A549 (cell line): ENCODE measurements around the gene NOL3. TPM values are rescaled to one million over a fixed set of nuclear protein-coding genes. Genes with fewer than 3 reads are reported as not detected.

ENCODE experiments used
- ATAC-seq, 2 experiments: fragments of 200-7000 bp in 1 of 2; fragments of >200 bp in 1 of 2; cut with Nextera tagmentation in 1 of 2; cut with Tn5 transposase in 1 of 2; 3 replicates each; pipeline versions ENCODE4 v1.8.0 to v1.9.1; 2018 to 2020; ENCODE audit warnings: mild to moderate bottlenecking in 1 of 2, moderate library complexity in 1 of 2
- CTCF ChIA-PET: fragments of 300-600 bp; sonication (Branson Sonifier 250); formaldehyde crosslinking; extraction: SDS; loops from one replicate; lab custom pipeline; 2021; ENCODE audit warnings: antibody characterized with exemption, inconsistent platforms; lab: Yijun Ruan, JAX
- POLR2A ChIA-PET: fragments of 350-600 bp; formaldehyde crosslinking; extraction: SDS; loops from one replicate; lab custom pipeline; 2021; ENCODE audit warnings: antibody characterized with exemption, inconsistent platforms; lab: Yijun Ruan, JAX
- DNase-seq, 2 experiments: peaks; one replicate each; pipeline versions ENCODE4 v3.0.0 to v3.0.0-alpha.2; 2011 to 2016; ENCODE audit warnings: low read depth in 1 of 2, low spot score in 1 of 2
- FAIRE-seq: peaks from 2 replicates; lab custom pipeline; 2011; peaks lifted over from hg19 to GRCh38; lab: Jason Lieb, UNC
- H3K27ac ChIP-seq, 2 experiments: fragments of >200 bp; sonication (Bioruptor Twin); formaldehyde crosslinking; 3 replicates each; pipeline ENCODE4 v1.5.1; 2016 to 2017
- H3K4me1 ChIP-seq: fragments of >200 bp; sonication (Bioruptor Twin); formaldehyde crosslinking; 3 replicates; pipeline ENCODE4 v1.6.1; 2016
- H3K4me2 ChIP-seq: fragments of >200 bp; sonication (Bioruptor Twin); formaldehyde crosslinking; 3 replicates; pipeline ENCODE4 v1.6.1; 2016
- H3K4me3 ChIP-seq: fragments of >200 bp; sonication (Bioruptor Twin); formaldehyde crosslinking; 3 replicates; pipeline ENCODE4 v1.5.1; 2016
- H3K9me3 ChIP-seq: fragments of >200 bp; sonication (Bioruptor Twin); formaldehyde crosslinking; 3 replicates; pipeline ENCODE4 v1.6.1; 2016
- ATOH8 ChIP-seq: fragments of 250-450 bp; sonication (Bioruptor Pico); IDR thresholded peaks from 2 replicates; pipeline ENCODE4 v1.5.0; 2020; ENCODE audit warnings: low read depth, mild to moderate bottlenecking, moderate library complexity
- BCL3 ChIP-seq: fragments of >200 bp; sonication (Bioruptor Twin); formaldehyde crosslinking; IDR thresholded peaks from 3 replicates; pipeline ENCODE4 v1.6.1; 2016
- CBX8 ChIP-seq: fragments of 200-600 bp; sonication (generic); IDR thresholded peaks from 2 replicates; pipeline ENCODE4 v1.6.1; 2016
- CHD2 ChIP-seq: fragments of 150-350 bp; IDR thresholded peaks from 2 replicates; pipeline ENCODE4 v1.6.1; 2014; ENCODE audit warnings: low read length; ENCODE audit not compliant: partially characterized antibody
- CHD4 ChIP-seq: fragments of 200-600 bp; sonication (generic); IDR thresholded peaks from 2 replicates; pipeline ENCODE4 v1.6.1; 2016; ENCODE audit warnings: antibody characterized with exemption, mild to moderate bottlenecking, borderline replicate concordance
- EP300 ChIP-seq, 2 experiments: fragments of >200 bp; sonication (Bioruptor Twin); formaldehyde crosslinking; IDR thresholded peaks; 2 replicates in 1 of 2; 3 replicates in 1 of 2; pipeline ENCODE4 v1.6.1; 2016 to 2017
- ESRRA ChIP-seq: fragments of 150-350 bp; IDR thresholded peaks from 2 replicates; pipeline ENCODE4 v1.6.1; 2014; ENCODE audit warnings: mild to moderate bottlenecking, low read length, borderline replicate concordance
- GATA3 ChIP-seq: IDR thresholded peaks from 2 replicates; pipeline ENCODE4 v1.6.1; 2012; ENCODE audit warnings: borderline replicate concordance
- HES2 ChIP-seq: fragments of >200 bp; sonication (Bioruptor Twin); formaldehyde crosslinking; IDR thresholded peaks from 2 replicates; pipeline ENCODE4 v1.6.1; 2016
- HEYL ChIP-seq: fragments of 250-450 bp; sonication (Bioruptor Pico); IDR thresholded peaks from 2 replicates; pipeline ENCODE4 v1.8.0; 2021; ENCODE audit warnings: mild to moderate bottlenecking, moderate library complexity
- HOXB5 ChIP-seq: fragments of 250-450 bp; sonication (Bioruptor Pico); IDR thresholded peaks from 2 replicates; pipeline ENCODE4 v1.5.0; 2020; ENCODE audit warnings: mild to moderate bottlenecking, moderate library complexity
- JUNB ChIP-seq: fragments of >200 bp; sonication (Bioruptor Twin); formaldehyde crosslinking; IDR thresholded peaks from 2 replicates; pipeline ENCODE4 v1.6.1; 2016
- KDM1A ChIP-seq: fragments of 200-600 bp; sonication (generic); IDR thresholded peaks from 2 replicates; pipeline ENCODE4 v1.6.1; 2016; ENCODE audit warnings: low read depth, mild to moderate bottlenecking
- MAX ChIP-seq: IDR thresholded peaks from 2 replicates; pipeline ENCODE4 v1.6.1; 2012
- MAZ ChIP-seq: fragments of 150-350 bp; IDR thresholded peaks from 2 replicates; pipeline ENCODE4 v1.6.1; 2014; ENCODE audit warnings: antibody characterized with exemption, low read depth, low read length, borderline replicate concordance
- POLR2A ChIP-seq: IDR thresholded peaks from 2 replicates; pipeline ENCODE4 v1.6.1; 2012; ENCODE audit warnings: mild to moderate bottlenecking, low read length
- POLR2AphosphoS2 ChIP-seq: conservative IDR thresholded peaks from 2 replicates; pipeline ENCODE4 v1.6.1; 2012; ENCODE audit warnings: low read length, improper control_type of control experiment, inconsistent platforms
- RFX5 ChIP-seq: fragments of 450-650 bp; IDR thresholded peaks from 2 replicates; pipeline ENCODE4 v1.7.1; 2014; ENCODE audit warnings: antibody characterized with exemption, mild to moderate bottlenecking, moderate library complexity
- SMC3 ChIP-seq: fragments of >200 bp; sonication (Bioruptor Twin); formaldehyde crosslinking; IDR thresholded peaks from 3 replicates; pipeline ENCODE4 v1.6.1; 2018; ENCODE audit warnings: inconsistent platforms
- TFCP2L1 ChIP-seq: fragments of 250-450 bp; sonication (Bioruptor Pico); IDR thresholded peaks from 2 replicates; pipeline ENCODE4 v1.5.0; 2021; ENCODE audit warnings: mild to moderate bottlenecking
- TP53 ChIP-seq: fragments of 250-450 bp; sonication (Bioruptor Pico); IDR thresholded peaks from 2 replicates; pipeline ENCODE4 v1.5.0; 2021; ENCODE audit warnings: mild to moderate bottlenecking, moderate library complexity
- WGBS: methylation state at CpG from one replicate; pipeline ENCODE4 v1.1.6; 2017; ENCODE audit errors: missing lambda C conversion rate; 5-methylcytosine and 5-hydroxymethylcytosine counted together
- polyA plus RNA-seq, 4 experiments: library from polyadenylated mRNA; depleted of rRNA in 3 of 4; stranded (reverse); fragments of >200 nt; fragmentation: RNase III in 1 of 4; extraction: RNeasy Plus Mini Kit Qiagen cat#74134 plus additional on column Dnase treatment in 1 of 4; gene quantifications; 2 replicates in 3 of 4; 3 replicates in 1 of 4; pipeline ENCODE4 v1.2.3, GENCODE V29; 2011 to 2017

The NOL3 gene
- polyA plus RNA-seq, 2 of the 4 experiments (the other 2 are of a cell fraction) = 22.6 to 39.1 TPM

- TF ChIP-seq BCL3 (no peak), TFCP2L1 (CRISPR knock-in tag) (no peak), ATOH8 (no peak)
Measured at GRCh38 chr16:67212766-67213165, 42.4 kb downstream of the NOL3 start (continued).

- POLR2A ChIA-PET = no interaction called here
- H3K4me2 ChIP-seq = no peak overlapping the region
- H3K9me3 ChIP-seq = no peaks in the 10 kb centered on the region
- WGBS = 85% methylated on average over 7 of the region's 8 CpGs
- TF ChIP-seq BCL3 (no peak), JUNB (no peak), HOXB5 (CRISPR knock-in tag) (no peak)
- peaks cover 6% of the 10 kb centered on the region; the same call in 1 of the 3 replicates for H3K4me1 ChIP-seq
- ATAC-seq = no peak
- no peak for DNase-seq
- CTCF ChIA-PET = interaction anchor here (0.9 to 10.5 kb wide), 4 partner anchors 7 to 186 kb away, joined by 3 to 105 read pairs (median 6); partner anchors contain the start of genes E2F4 and ELMO3
- H3K4me3 ChIP-seq = no peak overlapping the region
- FAIRE-seq = no peak
- H3K27ac ChIP-seq = 0 out of 6 replicates have a peak overlapping the region, but pooled peaks of 1 of the 2 experiments have one; percentile 14
Measured at GRCh38 chr16:67213197-67214019, 43.1 kb downstream of the NOL3 start.

GRCh38 chr16:67215706-67216105 lies 45.4 kb downstream of the NOL3 start:
- Histone ChIP-seq H3K9me3 (no peaks in the 10 kb centered on the region), H3K27ac (no peak overlapping the region), H3K4me1 (peaks cover 6% of the 10 kb centered on the region; the same call in 1 of the 3 replicates), H3K4me3 (no peak overlapping the region), H3K4me2 (no peak overlapping the region)
- no peak for FAIRE-seq
- 50% methylated on average over 5 of the region's 5 CpGs for WGBS
- ATAC-seq = no peak; a peak in 2 of 6 replicates
- no peak for TF ChIP-seq MAZ
- TF ChIP-seq HEYL (CRISPR knock-in tag) = no peak
- no peak for TF ChIP-seq KDM1A
- no peak for TF ChIP-seq EP300 (IDR thresholded peaks at IDR 0.05)
- no peak for TF ChIP-seq ESRRA
- no peak for TF ChIP-seq JUNB
- TF ChIP-seq CHD4 = no peak
- no peak for TF ChIP-seq SMC3
- no peak for TF ChIP-seq GATA3
- no peak for TF ChIP-seq MAX
- no peak for TF ChIP-seq TP53 (CRISPR knock-in tag)
- TF ChIP-seq CBX8 = no peak
- TF ChIP-seq POLR2AphosphoS2 = no peak
- TF ChIP-seq POLR2A = no peak
- TF ChIP-seq RFX5 = no peak
- no peak for TF ChIP-seq CHD2
- TF ChIP-seq HOXB5 (CRISPR knock-in tag) = no peak
- TF ChIP-seq TFCP2L1 (CRISPR knock-in tag) = no peak
- TF ChIP-seq HES2 = no peak
- DNase-seq = no peak
- POLR2A ChIA-PET = interaction anchor here (0.9 kb wide), 1 partner anchor 69 kb away, joined by 3 read pairs; no protein-coding TSS in a partner anchor
- CTCF ChIA-PET = interaction anchor here (2.4 to 10.5 kb wide), 2 partner anchors 10 to 19 kb away, joined by 7 to 105 read pairs; partner anchors contain the start of genes E2F4 and ELMO3
